ENCODE measurements around the gene OR51A2.
A peak's percentile ranks its signal among the peaks of the same experiment; 100 is the strongest.
"Not testable (repeated sequence)": the region's sequence is repeated elsewhere in the genome, so short reads cannot be mapped to it uniquely, and the experiment has no call there.

The OR51A2 gene, protein sequence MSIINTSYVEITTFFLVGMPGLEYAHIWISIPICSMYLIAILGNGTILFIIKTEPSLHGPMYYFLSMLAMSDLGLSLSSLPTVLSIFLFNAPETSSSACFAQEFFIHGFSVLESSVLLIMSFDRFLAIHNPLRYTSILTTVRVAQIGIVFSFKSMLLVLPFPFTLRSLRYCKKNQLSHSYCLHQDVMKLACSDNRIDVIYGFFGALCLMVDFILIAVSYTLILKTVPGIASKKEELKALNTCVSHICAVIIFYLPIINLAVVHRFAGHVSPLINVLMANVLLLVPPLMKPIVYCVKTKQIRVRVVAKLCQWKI

DNA sequence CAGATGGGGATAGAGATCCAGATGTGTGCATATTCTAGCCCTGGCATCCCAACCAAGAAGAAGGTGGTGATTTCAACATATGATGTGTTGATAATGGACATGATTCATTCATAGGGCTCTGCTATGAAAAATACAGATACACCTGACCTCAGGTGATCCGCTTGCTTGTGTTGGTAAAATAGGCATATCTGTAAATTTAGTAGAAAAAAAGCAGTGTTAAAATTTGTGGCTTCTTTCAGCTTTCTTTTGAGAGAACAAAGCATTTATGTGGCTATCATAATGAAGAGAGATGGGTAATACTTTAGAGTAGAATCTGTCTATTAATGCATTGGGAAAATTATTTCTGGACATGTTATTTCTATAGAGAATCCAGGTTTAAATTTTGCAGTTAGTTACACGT is at the start of gene OR51A2:
Gene OR51A2 (minus strand): TSS at position 101 of the 400 bp plus-strand sequence. CDS start 0 bp downstream, at position 101.
- H3K4me3 ChIP-seq (ENCODE audit: low read depth, low read length); in situ Hi-C loops (cut with HindIII; ENCODE audit: low sequenced_read_pairs): not testable (repeated sequence)

DNA sequence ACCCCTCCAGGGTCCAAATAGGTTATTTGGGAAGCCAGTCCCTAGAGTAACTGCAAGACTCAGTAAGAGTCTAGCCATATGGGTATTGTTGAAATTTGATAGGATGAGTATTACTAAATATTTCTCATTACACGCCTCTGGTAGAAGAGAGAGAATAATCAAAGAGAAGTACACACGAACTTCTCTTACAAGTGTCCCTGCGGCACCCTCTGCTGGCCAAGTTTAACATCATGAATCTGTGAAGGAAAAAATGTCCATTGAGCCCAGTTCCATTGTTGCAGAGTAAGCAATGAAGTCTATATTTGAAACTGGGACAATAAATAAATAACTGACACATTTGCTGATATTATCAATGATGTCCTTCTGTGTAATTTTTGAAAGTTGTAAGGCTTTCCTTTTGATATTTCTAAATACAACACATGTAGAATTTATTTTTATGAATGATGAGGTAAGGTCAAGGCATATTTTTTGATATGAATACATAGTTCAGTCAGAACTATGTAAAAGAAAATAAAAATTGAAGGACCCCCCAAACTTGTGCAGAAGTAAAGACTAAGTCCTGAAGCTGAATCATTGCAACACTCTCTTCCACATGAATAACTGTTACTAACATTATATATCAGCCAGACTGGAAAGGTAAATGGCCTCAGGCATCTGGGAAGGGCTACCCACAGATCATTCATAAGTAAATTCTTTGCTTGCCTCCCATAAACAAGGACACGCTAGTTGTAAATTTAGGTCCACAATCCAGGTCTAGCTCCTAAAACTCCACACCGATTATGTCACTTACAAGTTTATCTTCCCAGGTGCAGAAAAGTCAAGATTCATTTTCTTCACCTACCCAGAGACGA is 49.1 kb upstream of the OR51A2 start:
- H3K4me3 ChIP-seq (ENCODE audit: low read depth, low read length), result no peak overlapping the region
- DNase-seq (ENCODE audit: low read depth), result peak; percentile 55
- in situ Hi-C loops (cut with HindIII; ENCODE audit: low sequenced_read_pairs), result no loop called here
- TF ChIP-seq, protein P1, sequence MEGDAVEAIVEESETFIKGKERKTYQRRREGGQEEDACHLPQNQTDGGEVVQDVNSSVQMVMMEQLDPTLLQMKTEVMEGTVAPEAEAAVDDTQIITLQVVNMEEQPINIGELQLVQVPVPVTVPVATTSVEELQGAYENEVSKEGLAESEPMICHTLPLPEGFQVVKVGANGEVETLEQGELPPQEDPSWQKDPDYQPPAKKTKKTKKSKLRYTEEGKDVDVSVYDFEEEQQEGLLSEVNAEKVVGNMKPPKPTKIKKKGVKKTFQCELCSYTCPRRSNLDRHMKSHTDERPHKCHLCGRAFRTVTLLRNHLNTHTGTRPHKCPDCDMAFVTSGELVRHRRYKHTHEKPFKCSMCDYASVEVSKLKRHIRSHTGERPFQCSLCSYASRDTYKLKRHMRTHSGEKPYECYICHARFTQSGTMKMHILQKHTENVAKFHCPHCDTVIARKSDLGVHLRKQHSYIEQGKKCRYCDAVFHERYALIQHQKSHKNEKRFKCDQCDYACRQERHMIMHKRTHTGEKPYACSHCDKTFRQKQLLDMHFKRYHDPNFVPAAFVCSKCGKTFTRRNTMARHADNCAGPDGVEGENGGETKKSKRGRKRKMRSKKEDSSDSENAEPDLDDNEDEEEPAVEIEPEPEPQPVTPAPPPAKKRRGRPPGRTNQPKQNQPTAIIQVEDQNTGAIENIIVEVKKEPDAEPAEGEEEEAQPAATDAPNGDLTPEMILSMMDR (IDR thresholded peaks at IDR 0.05; ENCODE audit: low read depth, low read length, missing control alignments), result peak; percentile 73

More for the DNA sequence above, at the start of gene OR51A2:
- not testable (repeated sequence) for DNase-seq (ENCODE audit: low read depth)

DNA sequence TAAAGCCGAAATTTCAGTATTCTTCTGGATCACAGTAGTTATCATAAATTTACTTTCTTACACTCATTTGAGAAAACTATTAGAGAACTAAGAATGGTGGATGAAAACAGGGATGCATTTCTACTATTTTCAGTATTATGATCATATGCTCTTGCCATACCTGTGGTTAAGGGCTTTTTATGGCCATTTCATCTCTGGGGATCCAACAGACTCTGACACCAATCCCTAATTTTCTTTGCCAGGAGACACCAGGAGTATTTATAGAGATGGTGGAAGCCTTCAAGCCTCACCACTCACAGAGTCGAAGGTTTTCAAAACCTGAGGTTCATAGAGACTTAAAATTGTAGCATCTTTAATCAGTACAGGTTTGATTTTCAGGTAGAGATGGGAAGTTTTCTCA is 39.0 kb upstream of the OR51A2 start, which contains the start of gene OR51L1:
Gene OR51L1 (plus strand): TSS at position 301 of the 400 bp plus-strand sequence. CDS start 4,132 bp downstream, outside the sequence.
- TF ChIP-seq, protein P1 (IDR thresholded peaks at IDR 0.05; ENCODE audit: low read depth, low read length, missing control alignments), result no peak
- H3K4me3 ChIP-seq (ENCODE audit: low read depth, low read length), result no peak within 1 kb of the TSS
- in situ Hi-C loops (cut with HindIII; ENCODE audit: low sequenced_read_pairs), result no loop called here
- no peak for DNase-seq (ENCODE audit: low read depth)

DNA sequence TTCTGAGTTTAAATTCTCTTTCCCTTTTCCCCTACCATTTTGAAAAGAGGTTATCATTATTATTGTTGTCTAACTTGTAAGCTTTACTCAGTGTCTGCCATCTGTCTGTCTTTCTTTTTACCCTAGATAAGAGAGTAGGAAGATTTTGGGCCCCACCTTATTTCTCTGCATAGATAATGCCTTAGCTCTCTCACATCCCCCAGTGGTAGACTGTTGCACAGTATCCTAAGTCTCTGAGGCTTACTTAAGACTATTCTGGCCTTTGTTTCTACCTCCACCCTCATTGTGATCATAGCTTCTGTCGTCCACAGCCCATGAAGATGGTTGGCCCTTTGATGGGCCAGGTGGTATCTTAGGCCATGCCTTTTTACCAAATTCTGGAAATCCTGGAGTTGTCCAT is 35.5 kb upstream of the OR51A2 start:
- no peak overlapping the region for H3K4me3 ChIP-seq (ENCODE audit: low read depth, low read length)
- in situ Hi-C loops (cut with HindIII; ENCODE audit: low sequenced_read_pairs), result no loop called here
- no peak for DNase-seq (ENCODE audit: low read depth)
- TF ChIP-seq, protein P1 (IDR thresholded peaks at IDR 0.05; ENCODE audit: low read depth, low read length, missing control alignments), result peak; percentile 61

DNA sequence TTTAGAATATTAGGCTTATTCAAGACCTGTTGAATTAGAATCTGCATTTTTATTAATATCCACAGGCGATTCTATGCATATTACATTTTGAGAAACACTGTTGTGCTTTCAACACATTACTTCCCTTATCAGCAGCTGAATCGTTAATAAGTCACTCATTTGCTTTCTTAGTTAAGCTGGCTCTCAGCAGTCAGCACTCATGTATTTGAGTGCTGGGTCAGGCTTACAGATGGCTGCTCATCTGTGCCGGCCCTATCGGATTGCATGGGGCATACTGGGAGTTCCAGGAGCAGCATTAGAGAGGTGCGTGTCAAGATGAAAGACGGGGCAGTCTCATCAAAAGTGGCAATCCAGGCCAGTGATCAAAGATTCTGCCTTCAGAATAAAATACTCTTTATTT is 28.3 kb upstream of the OR51A2 start:
- DNase-seq (ENCODE audit: low read depth), result no peak
- TF ChIP-seq, protein P1 (IDR thresholded peaks at IDR 0.05; ENCODE audit: low read depth, low read length, missing control alignments), result no peak
- H3K4me3 ChIP-seq (ENCODE audit: low read depth, low read length), result no peak overlapping the region
- in situ Hi-C loops (cut with HindIII; ENCODE audit: low sequenced_read_pairs), result no loop called here

DNA sequence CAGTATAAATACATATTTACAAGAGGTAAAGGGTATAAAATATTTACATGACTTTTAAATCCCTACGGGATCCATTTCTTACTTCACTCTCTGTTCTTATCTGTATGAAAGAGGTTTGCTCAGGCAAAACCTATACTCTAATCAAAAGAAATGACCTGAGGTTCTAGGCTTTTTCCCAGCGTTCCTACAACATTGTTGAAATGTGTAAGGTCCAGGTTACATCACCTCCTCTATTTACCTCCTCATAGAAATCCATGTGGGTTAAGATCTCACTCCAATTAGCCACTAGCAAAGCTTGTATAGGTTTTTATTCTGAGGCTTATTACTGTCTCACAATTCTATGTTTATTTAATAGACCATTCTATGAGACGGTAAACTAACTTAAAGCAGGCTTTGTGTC is 27.2 kb upstream of the OR51A2 start:
- no peak for DNase-seq (ENCODE audit: low read depth)
- in situ Hi-C loops (cut with HindIII; ENCODE audit: low sequenced_read_pairs), result no loop called here
- TF ChIP-seq, protein P1 (IDR thresholded peaks at IDR 0.05; ENCODE audit: low read depth, low read length, missing control alignments), result no peak
- no peak overlapping the region for H3K4me3 ChIP-seq (ENCODE audit: low read depth, low read length)
